ENCODE results near the gene SNU13.
A peak's percentile ranks its signal among the peaks of the same experiment; 100 is the strongest.
"Not testable (repeated sequence)": the region's sequence is repeated elsewhere in the genome, so short reads cannot be mapped to it uniquely, and the experiment has no call there.

The SNU13 gene

GRCh38 chr22:41688365-41689211 lies at the start of gene SNU13:
SNU13 (minus strand) TSS chr22:41688867; CDS start chr22:41688796, 71 bp downstream.
- DNase-seq: peak; percentile 41

GRCh38 chr22:41733241-41733640 lies 44.6 kb upstream of the SNU13 start:
- DNase-seq: not testable (repeated sequence)

GRCh38 chr22:41732096-41732772 lies 43.6 kb upstream of the SNU13 start:
- DNase-seq: no peak

DNA sequence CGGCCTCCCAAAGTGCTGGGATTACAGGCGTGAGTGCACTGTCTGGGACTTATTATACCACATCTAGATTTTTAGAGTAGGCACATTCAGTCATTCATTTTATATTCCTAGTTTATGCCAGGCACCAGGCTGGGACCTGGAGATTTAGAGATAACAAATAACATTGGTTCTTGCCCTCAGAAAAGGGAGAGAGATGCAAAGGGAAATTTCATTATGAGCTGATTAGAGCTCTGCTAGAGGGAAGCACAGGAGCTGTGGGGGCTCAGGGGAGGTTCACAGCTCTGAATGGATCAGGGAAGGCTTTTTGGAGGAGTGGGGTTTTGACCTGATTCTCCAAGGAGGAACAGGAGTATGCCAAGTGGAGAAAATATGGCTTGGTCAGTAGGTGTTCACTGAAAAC lies 42.9 kb upstream of the SNU13 start:
- DNase-seq: no peak

- DNase-seq: no peak
Measured at GRCh38 chr22:41725510-41726110, 36.9 kb upstream of the SNU13 start.

- no peak for DNase-seq
Measured at GRCh38 chr22:41722496-41722895, 33.8 kb upstream of the SNU13 start.

DNA sequence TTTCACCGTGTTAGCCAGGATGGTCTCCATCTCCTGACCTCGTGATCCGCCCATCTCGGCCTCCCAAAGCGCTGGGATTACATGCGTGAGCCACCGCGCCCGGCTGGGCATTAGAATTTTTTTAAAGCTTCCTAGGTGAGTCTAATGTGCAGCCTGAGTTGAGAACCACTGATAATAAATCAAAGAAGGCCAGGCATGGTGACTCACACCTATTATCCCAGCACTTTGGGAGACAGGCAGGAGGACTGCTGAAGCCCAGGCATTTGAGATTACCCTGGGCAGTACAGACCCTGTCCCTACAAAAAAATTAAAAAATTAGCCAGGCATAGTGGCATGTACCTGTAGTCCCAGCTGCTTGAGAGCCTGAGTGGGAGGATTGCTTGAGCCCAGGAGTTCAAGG lies 24.3 kb upstream of the SNU13 start:
- DNase-seq: no peak

- DNase-seq: no peak
Measured at GRCh38 chr22:41709341-41709740, 20.7 kb upstream of the SNU13 start.

DNA sequence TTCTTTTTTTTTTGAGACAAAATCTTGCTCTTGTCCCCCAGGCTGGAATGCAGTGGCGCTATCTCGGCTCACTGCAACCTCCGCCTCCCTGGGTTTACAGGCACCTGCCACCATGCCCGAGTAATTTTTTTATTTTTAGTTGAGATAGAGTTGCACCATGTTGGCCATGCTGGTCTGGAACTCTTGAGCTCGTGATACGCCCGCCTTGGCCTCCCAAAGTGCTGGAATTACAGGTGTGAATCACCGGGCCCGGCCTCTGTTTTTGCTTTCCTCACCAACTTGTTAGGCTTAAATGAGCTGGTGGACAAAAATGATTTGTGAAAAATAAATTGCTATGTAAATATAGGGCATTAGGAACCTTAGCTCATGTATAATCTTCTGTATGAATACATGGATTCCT lies 14.1 kb upstream of the SNU13 start:
- DNase-seq: no peak

DNA sequence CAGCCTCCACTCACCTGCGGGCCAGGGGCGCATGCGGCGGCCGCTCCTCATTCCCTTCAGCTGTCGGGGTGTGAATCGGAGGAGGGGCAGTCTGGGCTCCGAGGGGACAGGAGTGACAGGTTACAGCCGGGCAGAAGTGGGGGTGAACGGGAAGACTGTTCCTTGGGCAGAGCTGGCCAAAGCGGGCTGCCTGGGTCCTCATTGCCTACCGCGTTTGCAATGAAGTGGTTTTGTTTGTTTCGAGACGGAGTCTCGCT lies 11.4 kb upstream of the SNU13 start:
- no peak for DNase-seq

DNA sequence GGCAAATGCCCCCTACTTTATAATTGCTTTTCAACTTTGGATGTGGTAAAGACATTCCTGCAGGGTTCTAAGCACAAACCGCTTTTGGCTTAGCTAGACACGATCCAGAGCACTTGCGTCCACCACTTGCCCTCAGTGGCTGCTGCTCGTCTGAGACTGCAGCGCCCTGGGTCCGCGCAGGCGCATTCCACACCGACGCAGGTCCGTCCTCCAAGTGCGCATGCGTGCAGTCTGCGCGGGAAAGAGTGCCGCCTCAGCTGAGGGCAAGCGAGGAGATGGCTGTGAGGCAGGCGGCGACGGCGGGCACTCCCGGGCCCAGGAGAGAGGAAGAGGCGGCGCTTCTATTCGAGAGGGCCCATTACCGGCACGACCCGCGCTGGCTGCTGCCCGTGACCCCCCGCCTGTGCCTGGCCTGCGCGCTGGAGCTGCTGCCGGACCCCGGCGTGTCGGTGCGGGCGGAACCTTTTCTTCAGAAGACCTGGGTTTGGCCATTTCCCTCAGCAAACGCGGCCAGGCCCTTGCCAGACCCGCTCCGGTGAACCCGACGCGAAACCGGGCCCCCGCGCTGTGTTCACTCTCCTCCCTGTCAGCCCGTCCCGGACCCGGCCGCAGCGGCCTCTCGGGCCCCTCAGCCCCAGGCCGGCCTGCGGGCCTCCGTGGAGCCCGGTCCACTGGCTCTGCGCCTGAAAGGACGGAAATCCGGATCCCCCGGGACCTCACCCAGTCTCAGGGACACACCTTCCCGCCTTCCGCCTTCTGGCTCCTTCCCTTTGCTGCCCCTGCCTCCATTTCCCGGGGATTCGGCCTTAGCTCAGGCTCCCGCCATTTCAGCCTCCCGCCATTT lies 10.8 kb upstream of the SNU13 start, which contains the start of gene MEI1:
Gene MEI1 (plus strand): TSS at position 240 of the 844 bp plus-strand sequence. CDS start 36 bp downstream, at position 276.
- DNase-seq: no peak

DNA sequence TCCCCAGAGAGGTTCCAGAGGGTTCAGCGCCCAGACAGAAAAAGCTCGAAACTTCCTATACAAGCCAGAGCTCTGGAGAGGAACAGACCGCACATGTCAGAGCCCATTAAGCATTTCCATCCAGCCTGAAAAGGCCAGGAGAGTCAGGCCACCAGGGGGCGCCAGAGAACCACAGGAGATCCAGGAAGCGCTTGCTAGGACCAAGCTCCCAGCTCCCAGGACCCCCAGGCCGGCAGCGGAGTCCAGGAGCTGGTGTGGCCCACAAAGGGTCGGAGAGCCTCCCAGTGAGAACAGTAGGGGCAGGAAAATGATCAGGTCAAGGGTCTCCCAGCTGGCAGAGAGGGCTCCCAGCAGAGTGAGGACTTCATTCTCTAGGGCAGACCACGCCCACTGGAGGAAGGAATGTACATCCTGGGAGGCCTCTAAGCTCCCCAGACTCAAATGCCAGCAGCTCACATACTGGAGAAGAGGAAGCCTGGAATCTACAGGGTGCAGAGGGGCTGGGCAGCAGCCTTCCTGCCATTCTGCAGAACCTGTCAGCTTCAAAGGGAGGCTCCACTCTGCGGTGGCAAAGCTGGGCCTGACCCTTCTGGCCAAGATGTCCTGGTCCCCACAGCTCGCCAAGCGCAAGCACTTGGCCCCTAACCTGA lies 8.6 kb upstream of the SNU13 start:
- DNase-seq: peak; percentile 57

GRCh38 chr22:41696703-41697102 lies 8.0 kb upstream of the SNU13 start:
- DNase-seq: no peak

DNA sequence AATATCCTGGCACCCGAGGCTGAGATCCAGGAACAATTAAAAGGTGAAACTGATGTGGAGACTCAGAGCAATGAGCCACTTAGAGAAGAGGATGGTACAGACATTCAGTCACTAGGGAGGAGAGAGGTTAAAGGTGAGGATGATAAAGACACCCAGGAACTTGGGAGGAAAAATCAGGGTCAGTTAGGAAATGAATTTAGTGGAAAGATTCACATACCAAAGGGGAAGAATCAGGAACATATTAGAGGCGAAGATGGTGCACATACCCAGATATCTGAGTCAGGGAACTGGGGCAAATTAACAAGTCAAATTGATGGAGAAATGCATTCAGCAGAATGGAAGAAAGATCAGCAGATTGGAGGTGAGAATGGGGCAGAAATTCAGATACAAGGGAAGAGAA lies 6.5 kb upstream of the SNU13 start:
- DNase-seq: no peak

DNA sequence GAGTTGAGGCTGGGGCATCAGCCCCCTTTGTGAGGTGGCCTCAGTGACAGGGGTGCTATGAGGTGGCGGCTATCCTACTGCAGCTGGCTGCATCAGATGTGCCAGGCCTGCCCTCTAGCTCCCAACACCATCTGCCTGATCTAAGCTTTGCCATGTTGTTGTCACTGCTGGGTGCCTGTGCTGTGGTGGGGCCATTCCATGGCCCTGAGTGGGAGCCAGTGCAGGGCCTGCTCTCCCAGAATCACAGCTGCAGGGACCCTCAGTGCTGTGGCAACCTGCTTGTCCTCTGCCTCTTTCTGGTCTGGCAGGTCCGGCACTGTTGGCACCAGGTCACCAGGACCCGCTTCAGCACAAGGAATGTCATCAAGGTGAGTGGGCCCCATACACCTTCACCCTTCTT lies 1.8 kb upstream of the SNU13 start:
- no peak for DNase-seq

DNA sequence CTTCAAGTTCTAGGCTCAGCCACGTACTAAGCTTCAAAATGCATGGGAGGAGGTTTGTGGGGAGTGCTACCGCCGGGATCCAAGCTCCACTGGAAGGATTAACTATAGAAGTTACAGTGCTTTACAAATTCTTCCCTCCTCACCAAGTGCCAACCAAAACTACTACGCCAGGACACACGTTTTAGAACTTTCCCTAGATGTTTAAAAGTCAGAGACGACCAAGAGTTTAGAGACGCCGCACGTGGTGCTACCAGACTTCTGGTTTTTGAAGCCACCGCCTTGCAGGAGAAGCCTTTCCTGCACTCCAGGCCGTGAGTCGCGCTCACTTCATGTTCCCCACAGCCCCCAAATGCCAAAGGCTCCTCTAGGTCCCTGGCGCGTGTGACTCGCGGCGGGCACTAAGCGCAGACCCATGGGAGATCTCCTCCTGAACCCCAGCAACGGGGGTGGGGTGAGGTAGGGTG lies 734 bp downstream of the SNU13 start:
- no peak for DNase-seq

- not testable (repeated sequence) for DNase-seq
Measured at GRCh38 chr22:41686890-41687289, 1.8 kb downstream of the SNU13 start.

DNA sequence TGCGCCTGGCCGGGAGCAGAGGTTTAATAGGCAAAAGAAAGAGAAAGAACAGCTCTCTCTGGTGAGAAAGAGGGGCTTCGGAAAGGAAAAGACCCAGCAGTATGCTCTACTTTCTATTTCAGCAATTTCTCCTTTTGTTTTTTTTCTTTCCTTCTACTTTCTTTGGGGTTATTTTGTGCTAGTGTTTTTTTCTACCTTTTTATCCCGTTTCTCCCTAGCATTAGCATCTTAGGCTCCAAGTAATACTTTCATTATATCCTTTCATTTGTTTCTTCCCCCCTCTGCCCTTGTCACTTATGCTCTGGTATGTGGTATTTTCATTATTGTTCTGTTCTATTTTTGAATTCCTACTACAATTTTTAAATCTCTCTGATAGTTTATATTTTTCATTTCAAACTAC lies 4.5 kb downstream of the SNU13 start:
- no peak for DNase-seq

- no peak for DNase-seq
Measured at GRCh38 chr22:41683616-41684015, 5.1 kb downstream of the SNU13 start.

DNA sequence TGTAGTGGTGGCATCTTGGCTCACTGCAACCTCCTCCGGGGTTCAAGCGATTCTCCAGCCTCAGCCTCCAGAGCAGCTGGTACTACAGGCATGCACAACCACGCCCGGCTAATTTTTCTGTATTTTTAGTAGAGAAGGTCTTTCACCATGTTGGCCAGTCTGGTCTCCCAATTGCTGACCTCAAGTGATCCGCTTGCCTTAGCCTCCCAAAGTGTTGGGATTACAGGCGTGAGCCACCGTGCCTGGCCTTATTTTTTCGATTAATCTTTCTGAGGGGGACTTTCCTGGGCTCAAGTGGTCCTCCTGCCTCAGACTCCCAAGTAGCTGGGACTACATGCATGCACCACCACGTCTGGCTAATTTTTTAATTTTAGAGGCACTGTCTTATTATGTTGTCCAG lies 5.6 kb downstream of the SNU13 start:
- no peak for DNase-seq

DNA sequence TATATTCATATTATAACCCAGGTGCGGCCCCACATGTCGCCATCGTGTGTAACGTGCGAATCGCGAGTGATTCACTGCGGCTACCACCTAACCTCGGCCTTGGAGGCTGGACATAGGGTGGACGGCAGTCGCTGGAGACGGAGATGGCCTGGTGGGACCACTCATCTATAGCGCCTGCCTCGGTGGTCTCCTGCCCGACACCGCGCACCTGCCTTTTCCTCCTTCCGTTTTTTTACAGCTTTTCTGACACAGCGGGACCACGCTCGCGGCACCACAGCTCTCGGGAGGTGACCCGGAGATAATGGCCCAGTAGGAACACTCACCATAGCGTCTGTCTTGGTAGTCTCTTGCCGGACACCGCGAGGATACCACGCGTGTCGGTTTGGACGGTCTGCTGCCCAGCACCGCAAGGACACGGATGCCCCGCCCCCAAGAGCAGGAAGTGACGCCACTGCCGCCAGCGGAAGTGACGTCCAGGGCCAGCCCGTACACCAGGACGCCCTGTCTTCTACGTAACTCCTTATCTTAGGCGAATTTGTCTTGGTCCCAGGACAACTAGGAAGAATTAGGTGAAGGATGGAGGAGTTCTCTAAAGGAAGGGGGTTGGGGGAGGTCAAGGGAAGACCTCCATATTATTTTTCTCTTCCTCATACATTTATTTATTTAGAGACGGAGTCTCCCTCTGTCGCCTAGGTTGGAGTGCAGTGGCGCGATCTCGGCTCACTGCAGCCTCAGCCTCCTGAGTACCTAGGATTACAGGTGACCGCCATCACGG lies 6.4 kb downstream of the SNU13 start:
- peak; percentile 60 for DNase-seq

DNA sequence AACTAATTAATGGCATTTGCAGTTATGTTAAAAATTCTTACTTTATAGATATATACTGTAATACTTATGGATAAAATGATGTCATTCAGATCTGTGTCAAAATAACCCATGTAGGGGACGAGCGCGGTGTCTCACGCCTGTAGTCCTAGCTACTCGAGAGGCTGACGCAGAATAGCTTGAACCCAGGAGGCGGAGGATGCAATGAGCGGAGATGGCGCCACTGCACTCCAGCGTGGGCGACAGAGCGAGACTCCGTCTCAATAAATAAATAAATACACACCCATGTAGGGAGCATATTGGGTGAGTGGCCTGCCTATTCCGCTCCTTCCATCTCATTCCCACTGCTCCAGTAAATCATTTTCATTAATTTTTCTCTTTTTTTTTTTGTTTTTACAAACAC lies 7.1 kb downstream of the SNU13 start:
- DNase-seq: no peak

All from DMS79 treated with DMSO at 0.1 percent for 48 hours (cell line).